T-cell (primary cell): Measurements from ENCODE around the gene PYGL. TPM values are rescaled to one million over a fixed set of nuclear protein-coding genes. Genes with fewer than 3 reads are reported as not detected.
A peak's percentile ranks its signal among the peaks of the same experiment; 100 is the strongest.

Source experiments
- ATAC-seq, 4 experiments: fragments of 200-7000 bp in 3 of 4; fragments of 150-1000 bp in 1 of 4; cut with Tn5 transposase; replicated peaks in 1 of 4; 1 replicate in 3 of 4; 2 replicates in 1 of 4; pipeline ENCODE4 v1.10.0; 2021; ENCODE audit warnings: moderate library complexity in 3 of 4, mild to moderate bottlenecking in 2 of 4, moderate number of reproducible peaks in 1 of 4
- CTCF ChIA-PET, 2 donors: fragments of 300-600 bp; sonication (Branson Sonifier 250); formaldehyde crosslinking; loops; one replicate each; lab custom pipeline; 2022; ENCODE audit warnings: antibody characterized with exemption in 2 of 2; lab: Charles Lee
- POLR2A ChIA-PET, 2 donors: fragments of 300-600 bp; sonication (Branson Sonifier 250); formaldehyde crosslinking; loops; one replicate each; lab custom pipeline; 2022; ENCODE audit warnings: antibody characterized with exemption in 2 of 2; lab: Charles Lee
- DNase-seq, 35 experiments: peaks; one replicate each; pipeline versions ENCODE4 v3.0.0 to v3.0.0-alpha.2; 2013 to 2023
- H3K27ac ChIP-seq: one replicate; pipeline ENCODE4 v1.5.1; 2013; ENCODE audit warnings: low read length
- H3K27me3 ChIP-seq, 2 experiments: replicated peaks in 1 of 2; 1 replicate in 1 of 2; 2 replicates in 1 of 2; pipeline versions ENCODE4 v1.6.1 to v1.7.0; 2013; ENCODE audit warnings: low read length in 1 of 2, mixed read lengths in 1 of 2; ENCODE audit not compliant: control insufficient read depth in 2 of 2, insufficient read depth in 2 of 2; ENCODE audit errors: extremely low read depth in 1 of 2
- H3K36me3 ChIP-seq, 2 donors: 1 replicate in 1 of 2; 2 replicates in 1 of 2; pipeline versions ENCODE4 v1.6.1 to v1.7.0; 2013; ENCODE audit warnings: low read length in 1 of 2; ENCODE audit not compliant: control insufficient read depth in 2 of 2, insufficient read depth in 1 of 2; ENCODE audit errors: extremely low read depth in 1 of 2
- H3K4me1 ChIP-seq, 2 experiments: 1 replicate in 1 of 2; 2 replicates in 1 of 2; pipeline versions ENCODE4 v1.6.1 to v1.7.0; 2013; ENCODE audit warnings: low read length in 2 of 2, mixed read lengths in 1 of 2; ENCODE audit not compliant: insufficient read depth in 2 of 2, control insufficient read depth in 1 of 2; ENCODE audit errors: extremely low read depth in 1 of 2
- H3K4me3 ChIP-seq, 2 donors: 1 replicate in 1 of 2; 2 replicates in 1 of 2; pipeline versions ENCODE4 v1.5.1 to v1.7.0; 2013; ENCODE audit warnings: mild to moderate bottlenecking in 2 of 2, low read length in 1 of 2, moderate library complexity in 1 of 2; ENCODE audit not compliant: control insufficient read depth in 1 of 2; ENCODE audit errors: extremely low read depth in 1 of 2
- H3K9me3 ChIP-seq: 2 replicates; pipeline ENCODE4 v1.7.0; 2013
- H3K27ac Mint-ChIP-seq, 2 donors: one replicate each; pipeline ENCODE4 v1.8.0; 2020 to 2021; ENCODE audit warnings: mild to moderate bottlenecking in 2 of 2, mixed read lengths in 2 of 2
- H3K27me3 Mint-ChIP-seq, 2 donors: one replicate each; pipeline ENCODE4 v1.8.0; 2021 to 2022; ENCODE audit warnings: mixed read lengths in 2 of 2
- H3K36me3 Mint-ChIP-seq: one replicate; pipeline ENCODE4 v1.8.0; 2021; ENCODE audit warnings: mixed read lengths
- H3K4me1 Mint-ChIP-seq, 3 donors: one replicate each; pipeline ENCODE4 v1.8.0; 2020 to 2022; ENCODE audit warnings: mixed read lengths in 3 of 3, mild to moderate bottlenecking in 1 of 3
- H3K4me3 Mint-ChIP-seq, 3 donors: one replicate each; pipeline ENCODE4 v1.8.0; 2020 to 2022; ENCODE audit warnings: mild to moderate bottlenecking in 3 of 3, mixed read lengths in 3 of 3, moderate library complexity in 3 of 3
- H3K9me3 Mint-ChIP-seq, 3 donors: one replicate each; pipeline ENCODE4 v1.8.0; 2020 to 2022; ENCODE audit warnings: mixed read lengths in 3 of 3
- WGBS: methylation state at CpG from one replicate; pipeline ENCODE4 v1.1.5; 2013; ENCODE audit warnings: missing lambda C conversion rate; ENCODE audit not compliant: insufficient coverage; 5-methylcytosine and 5-hydroxymethylcytosine counted together
- total RNA-seq, 35 experiments: library from RNA in 6 of 35; stranded (reverse) in 6 of 35; fragments of 120-200 nt in 1 of 35; gene quantifications; one replicate each; pipeline versions ENCODE4 v1.2.1 to v1.2.4 and lab custom pipeline; 2013 to 2026

Gene PYGL
- total RNA-seq, 5 donors from 2014 or later (not counting 1 experiment from before 2014, with no cell fraction given), result 0.44 to 0.90 (median 0.65) TPM

GRCh38 chr14:50871914-50872732, 72.2 kb downstream of the PYGL start, which contains the start of gene ABHD12B:
Gene ABHD12B (plus strand): TSS chr14:50872053. CDS start chr14:50872175, 122 bp downstream.
- CTCF ChIA-PET, result no interaction called here
- POLR2A ChIA-PET, result interaction anchor here in 1 of 2 donors (0.5 kb wide), 1 partner anchor 12 kb away, joined by 9 read pairs; no protein-coding TSS in a partner anchor
- DNase-seq, result no peak
- no peaks in the 10 kb centered on the region for H3K9me3 ChIP-seq
- peak within 1 kb of the TSS in 1 of 3 donors; percentile 55 for H3K4me3 Mint-ChIP-seq
- H3K36me3 Mint-ChIP-seq, result no peaks in the 10 kb centered on the region
- H3K27ac Mint-ChIP-seq, result peak within 1 kb of the TSS in 1 of 2 donors; percentile 2
- H3K36me3 ChIP-seq, result no peaks in the 10 kb centered on the region
- peaks cover 8 to 30% of the 10 kb centered on the region in 2 experiments for H3K27me3 ChIP-seq
- H3K4me3 ChIP-seq, result peak within 1 kb of the TSS in 1 of 2 donors; percentile 11
- 20% methylated on average over 54 of the region's 63 CpGs for WGBS
- peaks cover 59 to 60% of the 10 kb centered on the region in 2 donors for H3K27me3 Mint-ChIP-seq
- H3K9me3 Mint-ChIP-seq, result no peaks in the 10 kb centered on the region
- peaks cover 34 to 46% (median 45%) of the 10 kb centered on the region in 3 donors for H3K4me1 Mint-ChIP-seq
- ATAC-seq, result no peak
- peaks cover 11 to 23% of the 10 kb centered on the region in 2 experiments for H3K4me1 ChIP-seq
- no peak within 1 kb of the TSS for H3K27ac ChIP-seq

GRCh38 chr14:50871228-50871627, 73.1 kb downstream of the PYGL start:
- Mint-ChIP-seq H3K4me3 (peak overlapping the region in 1 of 3 donors; percentile 55), H3K36me3 (no peaks in the 10 kb centered on the region)

GRCh38 chr14:50865391-50866076, 78.7 kb downstream of the PYGL start:
- no peaks in the 10 kb centered on the region for H3K9me3 ChIP-seq
- 73% methylated on average over 7 of the region's 11 CpGs for WGBS
- POLR2A ChIA-PET, result interaction anchor here in 1 of 2 donors (1.1 kb wide), 1 partner anchor 10 kb away, joined by 3 read pairs; no protein-coding TSS in a partner anchor
- peaks cover 0 to 14% (median 5%) of the 10 kb centered on the region in 3 donors for H3K4me1 Mint-ChIP-seq
- H3K9me3 Mint-ChIP-seq, result no peaks in the 10 kb centered on the region
- no peaks in the 10 kb centered on the region for H3K36me3 Mint-ChIP-seq
- H3K27ac ChIP-seq, result no peak overlapping the region
- H3K36me3 ChIP-seq, result no peaks in the 10 kb centered on the region
- H3K27ac Mint-ChIP-seq, result no peak overlapping the region
- H3K27me3 ChIP-seq, result peaks cover 4 to 9% of the 10 kb centered on the region in 2 experiments
- H3K4me3 Mint-ChIP-seq, result no peak overlapping the region
- H3K4me1 ChIP-seq, result no peaks in the 10 kb centered on the region
- DNase-seq (no peak), ATAC-seq (no peak)
- peaks cover 38 to 40% of the 10 kb centered on the region in 2 donors for H3K27me3 Mint-ChIP-seq
- CTCF ChIA-PET, result interaction anchor here in 1 of 2 donors (1.3 kb wide), 1 partner anchor 10 kb away, joined by 4 read pairs; no protein-coding TSS in a partner anchor
- no peak overlapping the region for H3K4me3 ChIP-seq

More at GRCh38 chr14:50871228-50871627, 73.1 kb downstream of the PYGL start:
- no peak for DNase-seq
- Histone ChIP-seq H3K9me3 (no peaks in the 10 kb centered on the region), H3K4me3 (no peak overlapping the region), H3K27me3 (peaks cover 8 to 30% of the 10 kb centered on the region in 2 experiments), H3K36me3 (no peaks in the 10 kb centered on the region), H3K4me1 (peaks cover 11 to 23% of the 10 kb centered on the region in 2 experiments), H3K27ac (no peak overlapping the region)
- ChIA-PET POLR2A (no interaction called here), CTCF (interaction anchor here in 1 of 2 donors (0.6 kb wide), 1 partner anchor 10 kb away, joined by 3 read pairs; no protein-coding TSS in a partner anchor)
- peak overlapping the region in 1 of 2 donors; percentile 2 for H3K27ac Mint-ChIP-seq
- H3K4me1 Mint-ChIP-seq, result peaks cover 33 to 44% (median 44%) of the 10 kb centered on the region in 3 donors
- WGBS, result 76% methylated on average over 3 of the region's 5 CpGs
- no peak for ATAC-seq
- peaks cover 68% of the 10 kb centered on the region in 2 donors for H3K27me3 Mint-ChIP-seq
- no peaks in the 10 kb centered on the region for H3K9me3 Mint-ChIP-seq

GRCh38 chr14:50864946-50865345, 79.3 kb downstream of the PYGL start:
- Mint-ChIP-seq H3K27me3 (peaks cover 32 to 35% of the 10 kb centered on the region in 2 donors), H3K36me3 (no peaks in the 10 kb centered on the region), H3K9me3 (no peaks in the 10 kb centered on the region), H3K27ac (no peak overlapping the region), H3K4me3 (no peak overlapping the region), H3K4me1 (peaks cover 5 to 16% (median 6%) of the 10 kb centered on the region in 3 donors)
- Histone ChIP-seq H3K36me3 (no peaks in the 10 kb centered on the region), H3K27me3 (peaks cover 1 to 4% of the 10 kb centered on the region in 2 experiments), H3K4me1 (peaks cover 0 to 1% of the 10 kb centered on the region in 2 experiments), H3K4me3 (no peak overlapping the region), H3K9me3 (no peaks in the 10 kb centered on the region), H3K27ac (no peak overlapping the region)
- ChIA-PET CTCF (interaction anchor here in 1 of 2 donors (1.3 kb wide), 1 partner anchor 11 kb away, joined by 4 read pairs; no protein-coding TSS in a partner anchor), POLR2A (interaction anchor here in 1 of 2 donors (1.1 kb wide), 1 partner anchor 9 kb away, joined by 3 read pairs; no protein-coding TSS in a partner anchor)
- WGBS, result no CpG with 5 or more reads among the region's 5 CpGs
- DNase-seq, result no peak
- ATAC-seq, result no peak

- no peaks in the 10 kb centered on the region for H3K9me3 Mint-ChIP-seq
- peaks cover 25 to 28% of the 10 kb centered on the region in 2 donors for H3K27me3 Mint-ChIP-seq
- H3K27ac Mint-ChIP-seq, result no peak overlapping the region
- no peaks in the 10 kb centered on the region for H3K36me3 Mint-ChIP-seq
- Histone ChIP-seq H3K36me3 (no peaks in the 10 kb centered on the region), H3K4me1 (peaks cover 2 to 6% of the 10 kb centered on the region in 2 experiments), H3K27me3 (peaks cover 0 to 4% of the 10 kb centered on the region in 2 experiments), H3K27ac (no peak overlapping the region), H3K9me3 (no peaks in the 10 kb centered on the region), H3K4me3 (no peak overlapping the region)
- peaks cover 7 to 20% (median 11%) of the 10 kb centered on the region in 3 donors for H3K4me1 Mint-ChIP-seq
- ChIA-PET POLR2A (no interaction called here), CTCF (interaction anchor here in 1 of 2 donors (0.6 kb wide), 1 partner anchor 46 kb away, joined by 5 read pairs; no protein-coding TSS in a partner anchor)
- no peak for ATAC-seq
- no peak for DNase-seq
- H3K4me3 Mint-ChIP-seq, result no peak overlapping the region
These were observed 80.0 kb downstream of the PYGL start for GRCh38 chr14:50864237-50864636.
